A549 (cell line): ENCODE measurements around the gene CDK18. TPM values are rescaled to one million over a fixed set of nuclear protein-coding genes. Genes with fewer than 3 reads are reported as not detected.
A peak's percentile ranks its signal among the peaks of the same experiment; 100 is the strongest.

ENCODE experiments used
- ATAC-seq, 2 experiments: fragments of 200-7000 bp in 1 of 2; fragments of >200 bp in 1 of 2; cut with Nextera tagmentation in 1 of 2; cut with Tn5 transposase in 1 of 2; 3 replicates each; pipeline versions ENCODE4 v1.8.0 to v1.9.1; 2018 to 2020; ENCODE audit warnings: mild to moderate bottlenecking in 1 of 2, moderate library complexity in 1 of 2
- CTCF ChIA-PET: fragments of 300-600 bp; sonication (Branson Sonifier 250); formaldehyde crosslinking; extraction: SDS; loops from one replicate; lab custom pipeline; 2021; ENCODE audit warnings: antibody characterized with exemption, inconsistent platforms; lab: Yijun Ruan, JAX
- POLR2A ChIA-PET: fragments of 350-600 bp; formaldehyde crosslinking; extraction: SDS; loops from one replicate; lab custom pipeline; 2021; ENCODE audit warnings: antibody characterized with exemption, inconsistent platforms; lab: Yijun Ruan, JAX
- DNase-seq, 2 experiments: peaks; one replicate each; pipeline versions ENCODE4 v3.0.0 to v3.0.0-alpha.2; 2011 to 2016; ENCODE audit warnings: low read depth in 1 of 2, low spot score in 1 of 2
- FAIRE-seq: peaks from 2 replicates; lab custom pipeline; 2011; peaks lifted over from hg19 to GRCh38; lab: Jason Lieb, UNC
- H3K27ac ChIP-seq, 2 experiments: fragments of >200 bp; sonication (Bioruptor Twin); formaldehyde crosslinking; 3 replicates each; pipeline ENCODE4 v1.5.1; 2016 to 2017
- H3K4me1 ChIP-seq: fragments of >200 bp; sonication (Bioruptor Twin); formaldehyde crosslinking; 3 replicates; pipeline ENCODE4 v1.6.1; 2016
- H3K4me2 ChIP-seq: fragments of >200 bp; sonication (Bioruptor Twin); formaldehyde crosslinking; 3 replicates; pipeline ENCODE4 v1.6.1; 2016
- H3K4me3 ChIP-seq: fragments of >200 bp; sonication (Bioruptor Twin); formaldehyde crosslinking; 3 replicates; pipeline ENCODE4 v1.5.1; 2016
- H3K9me3 ChIP-seq: fragments of >200 bp; sonication (Bioruptor Twin); formaldehyde crosslinking; 3 replicates; pipeline ENCODE4 v1.6.1; 2016
- CBX8 ChIP-seq: fragments of 200-600 bp; sonication (generic); IDR thresholded peaks from 2 replicates; pipeline ENCODE4 v1.6.1; 2016
- CEBPB ChIP-seq, 2 experiments: fragments of >200 bp in 1 of 2; sonication (Bioruptor Twin) in 1 of 2; formaldehyde crosslinking in 1 of 2; IDR thresholded peaks; 2 replicates each; pipeline ENCODE4 v1.6.1; 2012 to 2016
- CHD4 ChIP-seq: fragments of 200-600 bp; sonication (generic); IDR thresholded peaks from 2 replicates; pipeline ENCODE4 v1.6.1; 2016; ENCODE audit warnings: antibody characterized with exemption, mild to moderate bottlenecking, borderline replicate concordance
- CTCF ChIP-seq: fragments of >200 bp; sonication (Bioruptor Twin); formaldehyde crosslinking; IDR thresholded peaks from 3 replicates; pipeline ENCODE4 v1.5.1; 2016
- EHMT2 ChIP-seq: fragments of 200-600 bp; sonication (generic); IDR thresholded peaks from 2 replicates; pipeline ENCODE4 v1.6.1; 2016; ENCODE audit warnings: antibody characterized with exemption, low read depth, mild to moderate bottlenecking, moderate library complexity
- ELK1 ChIP-seq: fragments of 150-350 bp; IDR thresholded peaks from 2 replicates; pipeline ENCODE4 v1.6.1; 2014; ENCODE audit warnings: low read depth, mild to moderate bottlenecking, low read length
- FOSL2 ChIP-seq, 2 experiments: fragments of 450-650 bp in 1 of 2; fragments of >200 bp in 1 of 2; sonication (Bioruptor Twin) in 1 of 2; formaldehyde crosslinking; IDR thresholded peaks; 2 replicates each; pipeline versions ENCODE4 v1.5.0 to v1.6.1; 2016 to 2020; ENCODE audit warnings: mild to moderate bottlenecking in 1 of 2, moderate library complexity in 1 of 2
- GATA3 ChIP-seq: IDR thresholded peaks from 2 replicates; pipeline ENCODE4 v1.6.1; 2012; ENCODE audit warnings: borderline replicate concordance
- HDAC2 ChIP-seq: fragments of 200-600 bp; sonication (generic); IDR thresholded peaks from 2 replicates; pipeline ENCODE4 v1.6.1; 2016
- HES2 ChIP-seq: fragments of >200 bp; sonication (Bioruptor Twin); formaldehyde crosslinking; IDR thresholded peaks from 2 replicates; pipeline ENCODE4 v1.6.1; 2016
- HEYL ChIP-seq: fragments of 250-450 bp; sonication (Bioruptor Pico); IDR thresholded peaks from 2 replicates; pipeline ENCODE4 v1.8.0; 2021; ENCODE audit warnings: mild to moderate bottlenecking, moderate library complexity
- HMGXB4 ChIP-seq: fragments of 250-450 bp; sonication (Bioruptor Pico); IDR thresholded peaks from 2 replicates; pipeline ENCODE4 v1.5.0; 2021; ENCODE audit warnings: mild to moderate bottlenecking, moderate library complexity, borderline replicate concordance
- HOXB13 ChIP-seq: fragments of 250-450 bp; sonication (Bioruptor Pico); IDR thresholded peaks from 2 replicates; pipeline ENCODE4 v1.5.0; 2020; ENCODE audit warnings: low read depth, mild to moderate bottlenecking, moderate library complexity
- JUN ChIP-seq, 2 experiments: fragments of >200 bp; sonication (Bioruptor Twin); formaldehyde crosslinking; IDR thresholded peaks; 2 replicates in 1 of 2; 3 replicates in 1 of 2; pipeline ENCODE4 v1.6.1; 2016 to 2017
- JUNB ChIP-seq: fragments of >200 bp; sonication (Bioruptor Twin); formaldehyde crosslinking; IDR thresholded peaks from 2 replicates; pipeline ENCODE4 v1.6.1; 2016
- KDM5A ChIP-seq: fragments of 200-600 bp; sonication (generic); IDR thresholded peaks from 2 replicates; pipeline ENCODE4 v1.6.1; 2016; ENCODE audit warnings: antibody characterized with exemption, mild to moderate bottlenecking
- MAZ ChIP-seq: fragments of 150-350 bp; IDR thresholded peaks from 2 replicates; pipeline ENCODE4 v1.6.1; 2014; ENCODE audit warnings: antibody characterized with exemption, low read depth, low read length, borderline replicate concordance
- NR3C1 ChIP-seq: fragments of >200 bp; sonication (Bioruptor Twin); formaldehyde crosslinking; IDR thresholded peaks from 3 replicates; pipeline ENCODE4 v1.6.1; 2017
- POLR2AphosphoS2 ChIP-seq: conservative IDR thresholded peaks from 2 replicates; pipeline ENCODE4 v1.6.1; 2012; ENCODE audit warnings: low read length, improper control_type of control experiment, inconsistent platforms
- RARB ChIP-seq: fragments of 250-450 bp; sonication (Bioruptor Pico); IDR thresholded peaks from 2 replicates; pipeline ENCODE4 v1.8.0; 2021; ENCODE audit warnings: mild to moderate bottlenecking, moderate library complexity
- TFCP2L1 ChIP-seq: fragments of 250-450 bp; sonication (Bioruptor Pico); IDR thresholded peaks from 2 replicates; pipeline ENCODE4 v1.5.0; 2021; ENCODE audit warnings: mild to moderate bottlenecking
- USF2 ChIP-seq: fragments of 450-650 bp; IDR thresholded peaks from 2 replicates; pipeline ENCODE4 v1.6.1; 2014; ENCODE audit warnings: antibody characterized with exemption
- ZC3H11A ChIP-seq: fragments of 450-650 bp; IDR thresholded peaks from 2 replicates; pipeline ENCODE4 v1.6.1; 2014; ENCODE audit warnings: antibody characterized with exemption, mild to moderate bottlenecking
- ZFP36 ChIP-seq: fragments of 450-650 bp; IDR thresholded peaks from 2 replicates; pipeline ENCODE4 v1.6.1; 2014; ENCODE audit warnings: borderline replicate concordance; ENCODE audit not compliant: partially characterized antibody
- WGBS: methylation state at CpG from one replicate; pipeline ENCODE4 v1.1.6; 2017; ENCODE audit errors: missing lambda C conversion rate; 5-methylcytosine and 5-hydroxymethylcytosine counted together
- polyA plus RNA-seq, 4 experiments: library from polyadenylated mRNA; depleted of rRNA in 3 of 4; stranded (reverse); fragments of >200 nt; fragmentation: RNase III in 1 of 4; extraction: RNeasy Plus Mini Kit Qiagen cat#74134 plus additional on column Dnase treatment in 1 of 4; gene quantifications; 2 replicates in 3 of 4; 3 replicates in 1 of 4; pipeline ENCODE4 v1.2.3, GENCODE V29; 2011 to 2017
- TF ChIP-seq, protein P1 (sequence below): IDR thresholded peaks from 2 replicates; pipeline ENCODE4 v1.6.1; 2012
- TF ChIP-seq, protein P2 (sequence below): fragments of 200-600 bp; sonication (generic); IDR thresholded peaks from 2 replicates; pipeline ENCODE4 v1.6.1; 2016; ENCODE audit warnings: antibody characterized with exemption, mild to moderate bottlenecking, moderate library complexity

The CDK18 gene
- polyA plus RNA-seq, 2 of the 4 experiments (the other 2 are of a cell fraction): 0.75 to 2.0 TPM

DNA sequence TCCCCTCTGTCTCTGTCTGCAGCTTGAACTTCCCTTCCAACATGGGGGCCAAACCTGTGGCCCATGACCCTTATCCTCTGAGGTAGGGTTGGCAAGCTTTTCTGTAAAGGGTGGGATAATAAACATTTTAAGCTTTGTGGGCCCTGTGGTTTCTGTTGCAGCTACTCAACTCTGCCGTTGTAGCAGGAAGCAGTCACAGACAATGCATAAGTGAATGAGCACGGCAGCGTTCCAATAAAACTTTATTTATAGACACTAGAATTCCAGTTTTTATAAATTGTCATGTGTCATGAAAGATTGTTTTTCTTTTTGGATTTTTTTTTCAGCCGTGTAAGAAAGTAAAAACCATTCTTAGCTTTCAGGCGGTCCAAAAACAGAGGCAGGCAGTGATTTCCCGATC is 18.2 kb upstream of the CDK18 start:
- Histone ChIP-seq H3K27ac (no peak overlapping the region), H3K4me3 (no peak overlapping the region), H3K4me2 (no peak overlapping the region), H3K4me1 (no peaks in the 10 kb centered on the region), H3K9me3 (no peaks in the 10 kb centered on the region)
- 67% methylated on average over 6 of the region's 6 CpGs for WGBS
- ChIA-PET POLR2A (no interaction called here), CTCF (interaction anchor here (0.6 to 26.5 kb wide), 36 partner anchors 8 to 1453 kb away, joined by 3 to 560 read pairs (median 11); partner anchors contain the start of genes BLACAT1, CDK18 and KLHDC8A)
- DNase-seq: no peak
- ATAC-seq: no peak
- FAIRE-seq: no peak
- TF ChIP-seq KDM5A (no peak), HDAC2 (no peak), CTCF (no peak), ELK1 (no peak), GATA3 (no peak)

- Histone ChIP-seq H3K4me1 (peaks cover 8% of the 10 kb centered on the region), H3K27ac (no peak overlapping the region), H3K9me3 (no peaks in the 10 kb centered on the region), H3K4me3 (no peak overlapping the region), H3K4me2 (no peak overlapping the region)
- FAIRE-seq: no peak
- peak; percentile 69 to 87 for DNase-seq
- WGBS: 24% methylated on average over 9 of the region's 9 CpGs
- ChIA-PET CTCF (interaction anchor here (0.6 to 26.5 kb wide), 34 partner anchors 12 to 530 kb away, joined by 3 to 560 read pairs (median 5); partner anchors contain the start of genes CDK18 and KLHDC8A), POLR2A (no interaction called here)
- ATAC-seq: peak; percentile 67 to 83
- TF ChIP-seq EHMT2 (no peak), CEBPB (IDR thresholded peaks at IDR 0.05) (no peak), HOXB13 (CRISPR knock-in tag) (no peak), RARB (CRISPR knock-in tag) (no peak), HMGXB4 (no peak), HEYL (no peak), HES2 (no peak), POLR2AphosphoS2 (no peak), CHD4 (no peak), USF2 (no peak), TFCP2L1 (CRISPR knock-in tag) (no peak), NR3C1 (no peak), JUN (IDR thresholded peaks at IDR 0.05) (no peak), ZFP36 (no peak), FOSL2 (IDR thresholded peaks at IDR 0.05) (no peak), FOSL2 (CRISPR knock-in tag; IDR thresholded peaks at IDR 0.05) (no peak), CBX8 (no peak), JUNB (no peak), MAZ (no peak), GATA3 (no peak), ZC3H11A (no peak)
- TF ChIP-seq, protein P1, sequence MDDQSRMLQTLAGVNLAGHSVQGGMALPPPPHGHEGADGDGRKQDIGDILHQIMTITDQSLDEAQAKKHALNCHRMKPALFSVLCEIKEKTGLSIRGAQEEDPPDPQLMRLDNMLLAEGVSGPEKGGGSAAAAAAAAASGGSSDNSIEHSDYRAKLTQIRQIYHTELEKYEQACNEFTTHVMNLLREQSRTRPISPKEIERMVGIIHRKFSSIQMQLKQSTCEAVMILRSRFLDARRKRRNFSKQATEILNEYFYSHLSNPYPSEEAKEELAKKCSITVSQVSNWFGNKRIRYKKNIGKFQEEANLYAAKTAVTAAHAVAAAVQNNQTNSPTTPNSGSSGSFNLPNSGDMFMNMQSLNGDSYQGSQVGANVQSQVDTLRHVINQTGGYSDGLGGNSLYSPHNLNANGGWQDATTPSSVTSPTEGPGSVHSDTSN: no peak
- TF ChIP-seq, protein P2, sequence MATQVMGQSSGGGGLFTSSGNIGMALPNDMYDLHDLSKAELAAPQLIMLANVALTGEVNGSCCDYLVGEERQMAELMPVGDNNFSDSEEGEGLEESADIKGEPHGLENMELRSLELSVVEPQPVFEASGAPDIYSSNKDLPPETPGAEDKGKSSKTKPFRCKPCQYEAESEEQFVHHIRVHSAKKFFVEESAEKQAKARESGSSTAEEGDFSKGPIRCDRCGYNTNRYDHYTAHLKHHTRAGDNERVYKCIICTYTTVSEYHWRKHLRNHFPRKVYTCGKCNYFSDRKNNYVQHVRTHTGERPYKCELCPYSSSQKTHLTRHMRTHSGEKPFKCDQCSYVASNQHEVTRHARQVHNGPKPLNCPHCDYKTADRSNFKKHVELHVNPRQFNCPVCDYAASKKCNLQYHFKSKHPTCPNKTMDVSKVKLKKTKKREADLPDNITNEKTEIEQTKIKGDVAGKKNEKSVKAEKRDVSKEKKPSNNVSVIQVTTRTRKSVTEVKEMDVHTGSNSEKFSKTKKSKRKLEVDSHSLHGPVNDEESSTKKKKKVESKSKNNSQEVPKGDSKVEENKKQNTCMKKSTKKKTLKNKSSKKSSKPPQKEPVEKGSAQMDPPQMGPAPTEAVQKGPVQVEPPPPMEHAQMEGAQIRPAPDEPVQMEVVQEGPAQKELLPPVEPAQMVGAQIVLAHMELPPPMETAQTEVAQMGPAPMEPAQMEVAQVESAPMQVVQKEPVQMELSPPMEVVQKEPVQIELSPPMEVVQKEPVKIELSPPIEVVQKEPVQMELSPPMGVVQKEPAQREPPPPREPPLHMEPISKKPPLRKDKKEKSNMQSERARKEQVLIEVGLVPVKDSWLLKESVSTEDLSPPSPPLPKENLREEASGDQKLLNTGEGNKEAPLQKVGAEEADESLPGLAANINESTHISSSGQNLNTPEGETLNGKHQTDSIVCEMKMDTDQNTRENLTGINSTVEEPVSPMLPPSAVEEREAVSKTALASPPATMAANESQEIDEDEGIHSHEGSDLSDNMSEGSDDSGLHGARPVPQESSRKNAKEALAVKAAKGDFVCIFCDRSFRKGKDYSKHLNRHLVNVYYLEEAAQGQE: peak; percentile 85
Observed at GRCh38 chr1:205488074-205488723, 16.3 kb upstream of the CDK18 start.
